Stimulated activated CD8-positive, alpha-beta memory T cell treated with anti-CD3 and anti-CD28 coated beads, Interleukin-4, amount 100 ng/mL, for 48 hours (primary cell): ENCODE data around the gene ARHGAP28.
"Not testable (repeated sequence)": the region's sequence is repeated elsewhere in the genome, so short reads cannot be mapped to it uniquely, and the experiment has no call there.

Experiments used
- DNase-seq: peaks from one replicate; pipeline ENCODE4 v3.0.0-alpha.2; 2020

The ARHGAP28 gene

DNA sequence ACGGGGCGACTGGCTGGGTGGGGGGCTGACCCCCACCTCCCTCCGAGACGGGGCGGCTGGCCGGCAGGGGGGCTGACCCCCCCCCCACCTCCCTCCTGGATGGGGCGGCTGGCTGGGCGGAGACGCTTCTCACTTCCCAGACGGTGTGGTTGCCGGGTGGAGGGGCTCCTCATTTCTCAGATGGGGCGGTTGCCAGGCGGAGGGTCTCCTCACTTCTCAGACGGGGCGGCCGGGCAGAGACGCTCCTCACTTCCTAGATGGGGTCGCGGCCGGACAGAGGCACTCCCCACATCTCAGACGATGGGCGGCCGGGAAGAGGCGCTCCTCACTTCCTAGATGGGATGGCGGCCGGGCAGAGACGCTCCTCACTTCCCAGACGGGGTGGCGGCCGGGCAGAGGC, 98.0 kb downstream of the ARHGAP28 start:
- DNase-seq = not testable (repeated sequence)

DNA sequence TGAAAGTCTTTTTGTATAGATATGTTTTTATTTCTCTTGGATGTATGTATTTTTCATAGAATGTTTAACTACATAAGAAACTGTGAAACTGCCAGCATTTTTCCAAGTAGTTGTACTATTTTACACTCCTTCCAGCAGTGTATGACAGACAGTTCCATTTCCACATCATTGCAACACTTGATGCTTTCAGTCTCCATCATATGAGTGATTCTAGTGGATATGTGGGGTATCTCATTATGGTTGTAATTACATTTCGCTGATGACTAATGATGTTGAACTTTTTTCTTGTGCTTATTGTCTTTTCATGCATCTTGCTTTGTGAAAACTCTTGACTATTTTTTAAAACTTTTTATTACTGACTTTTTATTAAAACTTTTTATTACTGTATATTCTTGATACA, 101.4 kb downstream of the ARHGAP28 start:
- DNase-seq = no peak

DNA sequence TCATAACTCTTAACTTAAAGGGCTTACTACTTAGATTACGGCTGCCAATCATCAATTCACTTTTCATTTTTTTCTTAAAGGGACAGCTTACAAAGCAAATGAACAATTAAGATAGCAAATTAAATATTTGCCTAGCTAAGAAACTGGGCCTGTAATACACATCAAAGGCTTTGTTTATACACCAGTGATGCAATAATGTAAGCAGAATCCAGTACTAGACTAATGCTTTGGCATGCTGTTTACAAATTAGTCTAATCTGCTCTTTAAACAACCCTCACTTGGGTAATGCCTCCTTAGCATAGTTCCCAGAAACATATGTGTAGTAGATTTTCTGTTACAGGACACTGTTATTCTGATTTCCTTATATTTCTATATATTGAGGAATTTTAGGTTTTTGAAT, 105.8 kb downstream of the ARHGAP28 start:
- no peak for DNase-seq

DNA sequence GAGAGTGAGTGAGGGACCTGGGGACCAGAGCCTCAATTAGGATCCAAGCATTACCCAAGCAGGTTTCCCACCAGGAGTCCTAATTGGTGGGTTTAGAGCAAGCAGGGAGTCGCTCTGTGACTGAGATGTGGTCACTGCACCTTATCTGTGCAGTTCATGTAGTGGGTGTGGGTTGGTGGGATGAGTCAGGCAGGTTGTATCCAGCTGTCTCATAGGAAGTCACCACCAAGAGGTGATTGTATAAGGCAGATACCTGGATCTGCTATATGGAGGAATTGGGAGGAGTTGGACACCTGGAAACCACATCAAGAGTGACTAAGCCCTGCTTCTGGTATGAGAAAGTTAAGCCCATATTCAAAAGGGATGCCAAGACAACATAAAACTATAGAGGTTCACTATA, 106.8 kb downstream of the ARHGAP28 start:
- DNase-seq = no peak

DNA sequence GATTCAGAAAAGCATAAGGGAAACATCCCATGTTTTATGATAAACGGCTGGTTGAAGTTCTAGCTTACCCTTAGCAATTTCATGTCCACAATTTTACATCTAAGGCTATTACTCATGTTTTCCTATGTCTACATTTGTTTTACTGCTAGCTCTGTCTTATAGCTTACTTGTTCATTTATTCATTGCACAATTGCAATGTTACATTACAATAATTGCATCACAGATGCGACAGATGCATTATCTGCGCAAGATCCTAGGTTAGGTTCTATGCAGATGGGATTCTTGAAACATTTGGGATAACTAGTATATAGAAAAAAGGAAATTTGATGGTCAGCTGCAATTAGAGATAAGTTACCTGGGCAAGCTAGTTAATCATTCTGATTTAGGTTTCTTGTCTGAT, 108.4 kb downstream of the ARHGAP28 start:
- DNase-seq = no peak

DNA sequence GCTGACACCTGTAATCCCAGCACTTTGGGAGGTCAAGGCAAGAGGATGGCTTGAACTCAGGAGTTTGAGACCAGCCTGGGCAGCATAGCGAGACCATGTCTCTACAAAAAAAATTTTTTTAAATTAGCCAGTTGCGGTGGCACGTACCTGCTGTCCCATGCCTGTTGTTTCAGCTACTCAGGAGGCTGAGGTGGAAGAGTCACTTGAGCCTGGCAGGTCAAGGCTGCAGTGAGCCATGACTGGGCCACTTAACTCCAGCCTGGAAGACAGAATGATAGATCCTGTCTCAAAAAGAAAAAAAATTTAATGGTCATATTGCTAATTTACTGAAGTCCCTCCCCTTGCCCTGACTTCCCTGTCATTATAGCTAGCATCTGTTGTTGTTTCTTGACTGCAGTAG, 112.6 kb downstream of the ARHGAP28 start:
- no peak for DNase-seq

DNA sequence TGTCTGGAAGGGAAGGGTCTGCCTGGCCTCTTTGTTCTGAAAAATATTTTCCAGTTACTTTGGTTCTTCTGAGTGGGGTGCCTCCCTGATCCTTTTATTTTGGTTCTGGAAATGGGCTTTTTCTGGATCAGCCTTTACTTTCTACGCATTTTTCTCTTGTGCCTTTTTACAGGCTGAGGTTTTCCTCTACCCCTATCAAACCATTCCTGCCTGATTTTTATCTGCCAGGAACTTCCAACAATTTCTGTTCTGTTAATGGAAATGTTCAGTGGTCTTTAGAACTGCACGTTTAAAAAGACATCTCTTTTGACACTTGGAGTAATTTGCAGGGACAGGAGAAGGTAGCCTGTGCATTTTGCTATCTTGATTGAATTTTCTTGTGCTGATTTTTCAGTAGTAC, 113.8 kb downstream of the ARHGAP28 start:
- no peak for DNase-seq

DNA sequence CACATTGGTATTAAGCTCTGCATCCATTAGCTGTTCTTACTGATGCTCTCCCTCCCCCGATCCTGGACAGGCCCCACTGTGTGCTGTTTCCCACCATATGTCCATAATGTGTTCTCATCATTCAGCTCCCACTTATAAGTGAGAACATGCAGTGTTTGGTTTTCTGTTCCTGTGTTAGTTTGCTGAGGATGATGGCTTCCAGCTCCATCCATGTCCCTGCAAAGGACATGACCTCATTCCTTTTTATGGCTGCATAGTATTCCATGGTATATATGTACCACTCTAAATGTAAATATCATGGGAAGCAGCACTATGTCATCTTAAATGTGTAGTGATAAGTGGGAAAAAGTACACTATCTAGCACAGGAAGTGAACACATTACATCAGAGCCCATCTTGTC, 116.0 kb downstream of the ARHGAP28 start:
- DNase-seq = not testable (repeated sequence)

DNA sequence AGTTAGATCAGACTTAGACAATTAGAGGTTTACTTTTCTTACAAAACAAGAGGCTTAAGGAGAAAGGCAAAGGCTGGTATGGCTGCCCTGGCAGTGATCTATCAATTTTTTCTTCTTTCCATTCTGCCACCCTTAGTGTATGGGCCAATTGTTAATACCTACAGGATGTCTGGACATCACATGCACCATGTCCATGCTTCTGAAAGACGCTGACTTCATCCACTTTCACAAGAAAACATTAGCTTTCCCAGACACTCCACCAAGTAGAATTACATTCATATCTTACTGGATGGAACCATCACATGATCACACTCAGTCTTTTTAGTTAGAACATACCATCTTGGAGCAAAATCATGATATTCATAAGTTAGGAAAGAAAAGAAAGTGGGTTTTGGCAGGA, 120.9 kb downstream of the ARHGAP28 start:
- no peak for DNase-seq

DNA sequence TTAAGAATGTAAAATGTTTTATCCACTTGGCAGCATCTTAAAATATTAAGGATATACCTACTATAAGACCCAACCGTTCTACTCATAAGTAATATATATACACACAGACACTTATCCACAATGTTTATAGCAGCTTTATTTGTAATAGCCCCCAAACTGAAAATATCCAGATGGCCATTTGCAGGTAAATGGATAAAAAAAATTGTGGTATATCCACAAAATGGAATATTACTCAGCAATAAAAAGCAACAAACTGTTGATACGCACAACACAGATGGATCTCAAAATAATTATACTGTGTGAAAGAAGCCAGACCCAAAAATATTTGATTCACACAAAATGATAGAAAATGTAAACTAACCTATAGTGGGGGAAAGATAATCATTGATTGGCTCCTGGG, 122.0 kb downstream of the ARHGAP28 start:
- DNase-seq = no peak

DNA sequence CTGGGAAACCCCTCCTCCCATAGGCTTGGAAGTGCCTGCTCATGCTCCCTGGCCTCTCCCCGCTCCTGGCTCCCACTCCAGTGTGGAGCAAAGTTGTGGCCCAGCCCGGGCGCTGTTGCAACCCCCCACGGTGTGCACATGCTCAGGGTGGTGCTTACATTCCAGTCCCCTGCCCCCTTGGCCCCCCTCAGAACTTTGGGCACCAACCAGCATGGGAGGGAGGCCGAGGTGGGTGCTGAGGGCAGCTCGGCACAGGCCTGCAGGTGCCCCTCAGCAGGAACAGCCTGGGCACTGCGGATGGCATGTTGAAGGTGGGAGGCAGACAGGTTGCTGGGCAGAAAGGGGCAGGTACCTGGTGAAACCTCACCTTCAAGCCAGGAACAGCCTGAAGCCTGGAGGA, 125.3 kb downstream of the ARHGAP28 start:
- no peak for DNase-seq

DNA sequence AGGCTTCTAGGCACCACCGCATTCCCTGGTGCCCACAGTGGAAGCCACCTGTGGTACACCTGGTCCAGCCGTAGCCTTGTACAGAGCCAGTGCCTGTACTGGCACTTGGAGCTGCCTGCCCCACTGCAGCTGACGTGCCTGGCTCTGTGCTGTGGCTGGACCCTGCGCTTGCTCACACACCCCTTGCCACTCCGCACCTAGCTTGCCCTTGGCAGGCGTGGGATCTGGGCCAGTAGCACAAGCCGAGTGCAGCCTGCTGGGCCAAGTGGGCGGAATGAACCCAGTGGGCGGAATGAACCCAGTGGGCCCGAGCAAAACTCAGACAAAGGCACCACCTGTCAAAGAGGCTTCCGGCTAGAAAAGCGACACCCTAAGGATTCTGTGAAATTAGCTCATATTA, 126.3 kb downstream of the ARHGAP28 start:
- no peak for DNase-seq

DNA sequence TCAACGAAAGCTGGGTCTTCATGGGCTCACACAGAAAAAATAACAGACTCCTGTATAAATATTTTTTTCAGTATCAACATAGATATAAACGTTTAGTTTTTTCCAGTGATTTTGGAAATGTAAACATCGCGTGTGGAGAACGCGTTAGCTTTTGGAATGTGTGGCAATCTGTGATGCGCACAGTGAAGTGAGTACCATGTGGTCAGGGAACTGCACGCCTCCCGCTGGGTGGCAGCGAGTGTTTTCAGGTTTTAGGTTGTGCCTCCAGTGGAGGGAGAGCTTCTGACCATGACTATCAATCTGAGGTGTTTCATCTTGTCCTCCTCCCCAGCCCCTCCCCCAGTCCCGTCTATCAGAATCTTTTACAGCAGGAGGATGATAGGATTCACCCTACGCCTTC, 127.8 kb downstream of the ARHGAP28 start:
- no peak for DNase-seq

DNA sequence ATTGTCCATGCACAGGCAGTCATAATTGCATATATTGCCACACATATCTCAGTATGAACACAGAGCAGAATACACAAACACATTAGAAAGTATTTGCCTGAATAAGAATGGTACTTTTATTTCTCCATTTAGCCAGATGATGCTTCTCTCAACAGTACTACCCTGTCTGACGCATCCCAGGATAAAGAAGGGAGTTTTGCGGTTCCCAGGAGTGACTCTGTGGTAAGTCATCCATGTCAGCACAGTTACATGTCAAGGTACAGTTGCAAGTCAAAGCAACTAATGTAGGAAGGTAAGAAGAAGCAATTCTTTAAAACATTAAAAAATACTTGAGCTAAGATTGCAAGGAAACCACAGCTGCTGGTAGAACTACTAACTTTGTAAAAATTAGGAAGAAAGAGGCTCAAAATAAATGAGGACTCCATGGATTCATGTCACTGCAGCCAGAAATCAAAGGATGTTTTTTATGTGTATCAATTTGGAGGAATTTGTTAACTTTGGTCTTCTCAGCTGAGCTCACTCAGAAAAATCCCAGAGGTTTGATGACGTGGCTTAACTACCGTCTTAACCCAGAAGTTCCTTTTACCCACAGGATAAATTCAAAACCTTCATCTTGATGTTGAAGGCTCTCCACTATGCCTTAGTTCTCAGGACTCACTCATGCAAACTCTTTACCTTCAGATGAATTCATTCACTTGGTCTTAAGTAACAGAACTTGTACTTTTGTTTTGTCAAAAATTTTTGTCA, 130.3 kb downstream of the ARHGAP28 start:
- DNase-seq = no peak

DNA sequence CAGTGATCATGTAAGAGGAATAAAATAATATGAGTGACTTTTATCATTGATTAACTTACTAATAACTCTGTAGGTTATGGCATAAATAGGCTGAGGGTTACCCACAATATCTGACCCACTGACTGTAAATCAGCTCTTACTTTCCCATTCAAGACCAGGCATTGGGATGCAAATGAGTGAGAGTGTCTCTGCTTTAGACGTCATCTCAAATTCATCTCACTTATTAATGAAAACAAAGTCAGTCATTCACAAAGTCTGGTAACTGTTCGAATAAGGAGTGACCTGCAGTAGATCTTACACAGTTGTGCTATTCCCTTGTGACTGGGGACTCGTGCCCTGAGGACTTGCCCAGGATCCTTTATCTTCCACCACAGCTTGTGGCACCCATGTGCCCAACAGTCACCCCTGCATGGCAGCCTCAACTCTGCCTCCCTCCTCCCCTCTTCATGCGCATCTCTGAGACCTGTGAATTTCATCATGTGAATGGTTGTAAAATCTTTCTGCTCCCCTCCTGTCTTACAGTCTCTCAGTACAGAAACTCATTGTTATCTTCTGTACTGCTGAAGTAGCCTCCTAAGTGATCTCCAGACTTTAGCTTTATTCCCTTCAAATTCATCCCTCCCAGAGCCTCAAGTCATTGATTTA, 131.4 kb downstream of the ARHGAP28 start:
- DNase-seq = no peak

DNA sequence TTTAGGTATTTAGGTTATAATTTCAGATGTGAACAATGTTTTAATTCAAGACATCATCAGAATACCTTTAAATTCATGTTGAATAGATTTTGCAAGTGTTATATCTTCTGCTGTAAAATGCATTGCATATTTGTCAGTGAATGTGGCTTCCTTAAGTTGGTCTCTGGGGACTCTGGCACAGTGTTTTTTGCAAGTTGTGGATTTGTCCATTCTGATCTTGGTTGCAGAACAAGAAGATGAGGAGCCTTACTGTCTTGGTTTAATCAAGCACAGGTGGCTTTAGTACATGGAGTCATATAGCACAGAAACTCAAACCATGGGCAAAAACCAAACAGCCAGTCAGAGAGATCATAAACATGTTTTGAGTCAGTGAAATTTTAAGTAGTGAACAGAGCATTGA, 135.7 kb downstream of the ARHGAP28 start:
- no peak for DNase-seq

DNA sequence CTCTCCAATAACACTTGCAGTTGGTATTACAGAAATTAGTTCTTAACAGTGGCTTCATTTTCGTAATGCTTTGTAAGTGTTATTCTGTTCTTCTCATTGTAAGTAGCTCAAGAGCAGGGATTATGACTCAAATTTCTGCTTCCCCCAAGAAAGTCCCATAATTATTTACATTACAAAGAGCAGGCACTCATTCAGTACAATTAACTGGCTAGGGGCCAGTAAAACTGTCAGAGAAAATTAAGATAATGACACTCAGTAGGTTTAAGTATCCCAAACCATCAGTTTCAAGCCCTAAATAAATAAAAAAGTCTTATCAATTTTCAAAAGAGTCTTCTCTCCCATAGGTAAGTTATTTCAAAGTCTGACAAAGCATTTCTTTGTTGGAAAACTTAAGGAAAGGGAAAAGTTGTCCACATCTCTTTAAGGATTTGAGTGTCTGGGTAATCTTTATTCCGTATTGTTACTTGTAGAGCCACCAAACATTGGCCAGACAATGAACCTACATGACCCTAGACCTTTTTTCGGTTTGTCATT, 137.1 kb downstream of the ARHGAP28 start:
- DNase-seq = no peak

DNA sequence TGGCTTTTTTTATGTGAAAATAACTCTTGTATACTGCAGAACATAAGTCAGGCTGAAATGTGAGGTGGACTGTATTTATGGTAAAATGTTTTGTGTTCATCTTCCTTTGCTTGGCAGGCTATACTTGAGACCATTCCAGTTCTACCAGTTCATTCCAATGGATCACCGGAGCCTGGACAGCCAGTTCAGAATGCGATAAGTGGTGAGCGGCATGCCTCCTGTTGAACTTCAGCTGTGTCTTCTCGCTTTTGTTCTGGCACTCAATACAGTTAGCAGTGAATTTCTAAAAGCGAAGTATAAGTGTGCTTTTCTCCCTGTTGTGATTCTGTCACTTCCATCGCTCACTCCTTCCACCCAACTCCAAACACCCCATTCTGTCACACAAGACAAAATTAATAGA, 138.5 kb downstream of the ARHGAP28 start:
- DNase-seq = no peak

DNA sequence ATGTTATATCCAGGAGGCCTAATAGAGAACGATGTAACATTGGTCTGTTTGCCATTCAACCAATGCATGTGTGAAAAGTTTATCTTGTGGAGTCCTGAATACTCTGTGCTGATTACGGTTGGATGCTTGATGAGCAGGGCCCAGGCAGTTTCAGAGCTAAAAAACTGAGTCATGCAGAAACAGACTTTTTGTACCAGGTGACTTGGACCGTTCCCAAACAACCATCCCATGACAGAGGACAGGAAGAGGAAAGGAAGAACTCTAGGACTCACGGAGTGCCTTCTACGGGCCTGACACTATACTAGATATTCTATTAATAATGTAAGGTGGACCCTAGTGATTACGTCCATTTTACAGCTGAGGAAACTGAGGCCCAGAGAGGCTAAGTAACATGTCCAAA, 142.1 kb downstream of the ARHGAP28 start:
- no peak for DNase-seq

DNA sequence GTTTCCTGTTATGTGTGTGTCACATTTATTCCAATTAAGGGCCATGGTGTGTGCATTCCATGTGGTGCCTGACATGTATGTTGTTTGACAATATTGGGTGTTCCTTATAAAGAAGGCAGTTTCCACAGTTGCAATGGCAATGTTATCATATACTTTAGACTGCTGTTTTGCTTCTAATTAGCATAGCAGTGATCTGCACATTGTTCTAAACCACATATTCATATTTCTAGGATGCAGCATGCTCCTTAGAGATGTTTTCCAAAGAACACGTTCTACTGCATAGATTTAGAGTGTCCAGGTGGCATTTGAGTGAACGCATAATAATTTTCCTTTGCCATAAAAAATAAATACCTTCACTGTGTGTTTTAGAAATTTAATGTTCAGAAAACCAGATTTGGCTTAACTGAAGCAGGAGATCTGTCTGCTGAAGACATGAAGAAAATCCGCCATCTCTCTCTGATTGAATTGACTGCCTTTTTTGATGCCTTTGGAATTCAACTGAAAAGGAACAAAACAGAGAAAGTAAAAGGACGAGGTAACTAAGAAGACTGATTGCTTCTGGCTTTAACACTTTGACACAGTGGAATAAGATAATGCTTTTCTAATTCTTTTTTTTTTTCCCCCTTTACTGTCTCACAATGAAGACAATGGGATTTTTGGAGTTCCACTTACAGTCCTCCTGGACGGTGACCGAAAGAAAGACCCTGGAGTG, 143.7 kb downstream of the ARHGAP28 start:
- no peak for DNase-seq

DNA sequence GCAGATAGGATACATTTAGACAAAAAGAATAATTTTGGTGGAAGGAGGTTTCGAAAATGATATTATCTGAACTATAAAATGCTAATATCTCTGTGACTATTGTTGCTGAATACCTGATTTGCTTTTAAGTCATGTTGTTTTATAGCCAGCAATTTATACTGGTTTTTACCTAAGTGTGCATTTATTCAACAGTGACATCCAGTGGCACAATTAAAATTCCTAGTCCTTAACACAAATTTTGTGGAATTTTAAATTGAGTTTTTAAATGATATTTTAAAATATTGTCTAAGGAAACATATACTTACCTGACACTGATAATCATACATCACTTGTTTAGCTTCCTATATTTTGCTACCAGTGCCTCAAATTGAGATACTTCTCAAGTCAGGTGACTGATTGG, 144.8 kb downstream of the ARHGAP28 start:
- DNase-seq = no peak

DNA sequence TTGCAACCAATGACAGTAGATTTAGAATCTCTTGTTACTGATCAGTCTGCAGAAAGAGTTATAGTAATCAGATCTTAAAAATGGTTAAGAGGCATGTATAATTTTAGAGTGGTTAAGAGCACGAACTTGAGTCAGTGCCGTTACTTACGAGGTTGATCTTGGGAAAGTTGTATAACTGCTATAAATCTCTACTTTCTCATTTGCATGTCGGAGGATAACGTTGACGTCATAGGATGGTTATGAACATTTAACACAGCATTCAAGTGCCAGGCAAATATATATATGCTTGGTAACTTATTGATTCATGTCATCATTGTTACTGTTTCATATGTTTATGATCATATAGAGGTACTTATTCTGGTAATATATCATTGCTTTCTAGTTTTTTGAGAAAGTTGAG, 146.2 kb downstream of the ARHGAP28 start:
- DNase-seq = no peak

DNA sequence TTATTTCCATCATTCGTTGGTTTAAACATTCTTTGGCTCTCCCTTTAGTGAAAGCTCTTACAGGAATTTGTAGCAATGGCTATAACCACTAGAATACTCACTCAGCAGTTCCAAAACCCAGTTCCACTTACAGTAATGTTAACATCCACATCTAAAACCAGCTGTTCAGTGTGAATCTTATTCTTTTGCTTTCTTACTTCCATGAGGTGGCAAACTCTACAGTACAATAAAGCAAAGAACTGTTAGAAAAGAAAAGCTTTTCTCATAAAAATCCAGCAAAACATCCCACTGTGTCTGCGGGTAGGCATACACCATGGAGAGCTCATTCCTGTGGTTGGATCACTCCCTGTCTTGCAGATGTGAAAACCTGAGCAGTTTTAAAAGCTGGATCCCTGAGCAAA, 147.1 kb downstream of the ARHGAP28 start:
- no peak for DNase-seq

DNA sequence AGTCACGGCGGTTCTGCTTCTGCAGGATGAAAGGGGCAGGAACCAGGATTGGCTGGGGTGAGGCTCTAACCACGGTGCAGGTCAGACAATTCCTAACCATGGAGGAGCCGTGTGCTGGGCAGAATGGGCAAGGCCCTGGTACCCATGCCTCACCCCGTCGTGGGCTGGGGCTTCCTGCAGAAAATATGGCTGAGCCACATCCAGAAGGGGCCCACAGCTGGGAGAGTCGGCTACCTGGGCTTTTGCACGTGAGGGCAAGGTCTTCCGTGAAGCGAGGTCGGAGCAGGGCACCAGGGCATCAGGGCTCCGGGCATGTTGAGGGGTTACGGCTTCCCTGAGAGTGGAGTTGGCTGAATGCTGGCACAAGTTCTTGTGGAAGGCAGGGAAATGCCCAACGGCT, 147.8 kb downstream of the ARHGAP28 start:
- no peak for DNase-seq
